A673 (cell line): ENCODE results near the gene TOP3B.

Source experiments
- CTCF ChIP-seq: fragments of 300-800, 200-600 bp; sonication (generic); conservative IDR thresholded peaks from 2 replicates; pipeline ENCODE4 v1.5.1; 2017; ENCODE audit warnings: low read depth, mild to moderate bottlenecking, antibody characterized with exemption, low read length, moderate library complexity, mixed read lengths
- EZH2 ChIP-seq: fragments of 200-600 bp; sonication (generic); IDR thresholded peaks from 2 replicates; pipeline ENCODE4 v1.6.1; 2017; ENCODE audit warnings: borderline replicate concordance, low read depth, mild to moderate bottlenecking, mixed read lengths, antibody characterized with exemption, low read length; ENCODE audit not compliant: poor library complexity, severe bottlenecking

- TF ChIP-seq CTCF, result no peak
- no peak for TF ChIP-seq EZH2
Observed at GRCh38 chr22:21936151-21936775, 46.3 kb downstream of the TOP3B start.
